Esophagus mucosa (tissue), 1 donor: Measurements from ENCODE around the gene CAPN8. TPM values are rescaled to one million over a fixed set of nuclear protein-coding genes. Genes with fewer than 3 reads are reported as not detected.
A peak's percentile ranks its signal among the peaks of the same experiment; 100 is the strongest.

ENCODE experiments used
- ATAC-seq: fragments of 200-7000 bp; cut with Tn5 transposase; one replicate; pipeline ENCODE4 v1.9.1; 2020
- total RNA-seq: library from RNA; stranded (reverse); gene quantifications from one replicate; pipeline ENCODE4 v1.2.4, GENCODE V29; 2023
- donor health status: DM: yes; HTN: yes; CAD: no.

The CAPN8 gene
- 1.2 TPM for total RNA-seq

- peak; percentile 95 for ATAC-seq
Measured at GRCh38 chr1:223665592-223666312, at the start of gene CAPN8. CAPN8 (minus strand) TSS chr1:223665701; CDS start chr1:223665646, 55 bp downstream.

- peak; percentile 73 for ATAC-seq
Measured at GRCh38 chr1:223714849-223715603, 49.5 kb upstream of the CAPN8 start.

GRCh38 chr1:223714421-223714724 is 48.9 kb upstream of the CAPN8 start:
- ATAC-seq = no peak

- ATAC-seq = peak; percentile 3
Measured at GRCh38 chr1:223713546-223714420, 48.3 kb upstream of the CAPN8 start.

- peak; percentile 45 for ATAC-seq
Measured at GRCh38 chr1:223712850-223713474, 47.5 kb upstream of the CAPN8 start.

DNA sequence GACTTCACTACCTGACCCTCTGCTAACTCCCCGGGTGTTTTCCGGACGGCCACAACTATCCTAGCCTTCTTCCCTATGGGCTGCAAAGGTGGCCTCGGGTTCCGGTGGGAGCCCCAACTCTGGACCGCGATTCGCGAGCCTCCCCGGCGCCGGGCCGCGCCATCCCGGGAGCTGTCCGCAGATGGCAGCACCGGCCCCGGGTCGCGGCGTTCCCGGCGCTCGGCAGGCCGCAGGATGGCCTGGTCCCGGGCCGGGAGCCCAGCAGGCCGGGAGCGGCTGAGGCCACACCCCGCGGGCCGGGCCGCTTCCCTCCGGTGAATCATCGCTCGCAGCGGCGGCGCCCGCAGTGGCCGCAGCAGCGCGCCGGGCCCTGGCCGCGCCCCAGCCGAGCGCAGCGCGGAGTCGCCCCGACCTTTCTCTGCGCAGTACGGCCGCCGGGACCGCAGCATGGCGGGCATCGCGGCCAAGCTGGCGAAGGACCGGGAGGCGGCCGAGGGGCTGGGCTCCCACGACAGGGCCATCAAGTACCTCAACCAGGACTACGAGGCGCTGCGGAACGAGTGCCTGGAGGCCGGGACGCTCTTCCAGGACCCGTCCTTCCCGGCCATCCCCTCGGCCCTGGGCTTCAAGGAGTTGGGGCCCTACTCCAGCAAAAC is 46.8 kb upstream of the CAPN8 start, which contains the start of gene CAPN2:
Gene CAPN2 (plus strand): TSS at position 346 of the 656 bp plus-strand sequence. CDS start 102 bp downstream, at position 448.
- ATAC-seq = peak; percentile 81

DNA sequence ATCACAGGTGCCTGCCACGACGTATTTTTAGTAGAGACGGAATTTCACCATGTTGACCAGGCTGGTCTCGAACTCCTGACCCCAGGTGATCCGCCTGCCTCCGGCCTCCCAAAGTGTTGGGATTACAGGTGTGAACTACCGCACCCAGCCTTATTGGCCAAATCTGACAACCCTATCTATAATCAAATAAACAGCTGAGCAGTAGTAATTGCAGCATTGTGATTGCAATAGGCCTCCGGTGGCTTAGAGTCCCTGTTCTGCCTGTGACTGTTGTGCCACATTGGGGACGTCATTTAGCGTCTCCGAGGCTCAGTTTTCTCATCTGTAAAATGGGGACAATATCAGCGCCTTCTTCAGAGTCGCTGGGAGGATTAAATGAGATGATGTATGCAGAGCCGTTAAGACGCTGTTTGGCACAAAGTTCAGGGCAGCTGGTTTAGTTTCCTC is 46.3 kb upstream of the CAPN8 start:
- ATAC-seq = no peak

DNA sequence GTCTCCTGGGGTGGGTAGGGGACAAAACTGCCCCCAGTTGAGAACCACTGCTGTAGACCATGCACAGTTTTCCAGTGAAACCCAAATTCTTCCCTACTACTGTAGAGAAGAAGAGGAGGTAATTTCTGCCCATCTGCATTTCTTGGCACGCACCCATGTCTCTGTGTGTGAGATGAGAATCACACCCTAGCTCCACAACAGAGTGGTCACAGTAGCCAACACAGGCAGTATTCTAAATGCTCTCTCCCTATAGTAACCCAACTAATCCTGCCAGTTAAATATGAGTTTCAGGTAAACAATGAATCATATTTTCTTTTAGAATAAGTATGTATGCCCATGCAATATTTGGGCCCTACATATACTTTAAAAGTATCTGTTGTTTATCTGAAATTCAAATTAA is 45.7 kb upstream of the CAPN8 start:
- ATAC-seq = no peak

GRCh38 chr1:223710179-223711133 is 45.0 kb upstream of the CAPN8 start:
- ATAC-seq = no peak

DNA sequence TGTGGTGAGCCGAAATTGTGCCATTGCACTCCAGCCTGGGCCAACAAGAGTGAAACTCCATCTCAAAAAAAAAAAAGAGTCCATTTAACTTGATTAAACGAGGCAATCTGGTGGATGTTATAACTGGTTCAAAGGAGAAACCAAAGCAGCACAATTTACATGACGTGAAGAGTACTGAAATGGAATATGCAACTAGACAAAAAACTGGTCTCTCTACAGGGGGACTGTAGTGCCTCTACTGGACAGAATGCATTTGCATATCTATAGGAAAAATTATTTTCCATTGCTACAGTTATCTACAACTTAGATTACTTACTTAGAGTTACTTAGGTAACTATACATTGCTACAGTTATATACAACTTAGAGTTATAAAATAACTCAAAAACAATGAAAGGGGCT is 44.1 kb upstream of the CAPN8 start:
- no peak for ATAC-seq

GRCh38 chr1:223708651-223709268 is 43.3 kb upstream of the CAPN8 start:
- ATAC-seq = no peak

- ATAC-seq = peak; percentile 35
Measured at GRCh38 chr1:223708001-223708359, 42.5 kb upstream of the CAPN8 start.

GRCh38 chr1:223707256-223708000 is 41.9 kb upstream of the CAPN8 start:
- peak; percentile 87 for ATAC-seq

DNA sequence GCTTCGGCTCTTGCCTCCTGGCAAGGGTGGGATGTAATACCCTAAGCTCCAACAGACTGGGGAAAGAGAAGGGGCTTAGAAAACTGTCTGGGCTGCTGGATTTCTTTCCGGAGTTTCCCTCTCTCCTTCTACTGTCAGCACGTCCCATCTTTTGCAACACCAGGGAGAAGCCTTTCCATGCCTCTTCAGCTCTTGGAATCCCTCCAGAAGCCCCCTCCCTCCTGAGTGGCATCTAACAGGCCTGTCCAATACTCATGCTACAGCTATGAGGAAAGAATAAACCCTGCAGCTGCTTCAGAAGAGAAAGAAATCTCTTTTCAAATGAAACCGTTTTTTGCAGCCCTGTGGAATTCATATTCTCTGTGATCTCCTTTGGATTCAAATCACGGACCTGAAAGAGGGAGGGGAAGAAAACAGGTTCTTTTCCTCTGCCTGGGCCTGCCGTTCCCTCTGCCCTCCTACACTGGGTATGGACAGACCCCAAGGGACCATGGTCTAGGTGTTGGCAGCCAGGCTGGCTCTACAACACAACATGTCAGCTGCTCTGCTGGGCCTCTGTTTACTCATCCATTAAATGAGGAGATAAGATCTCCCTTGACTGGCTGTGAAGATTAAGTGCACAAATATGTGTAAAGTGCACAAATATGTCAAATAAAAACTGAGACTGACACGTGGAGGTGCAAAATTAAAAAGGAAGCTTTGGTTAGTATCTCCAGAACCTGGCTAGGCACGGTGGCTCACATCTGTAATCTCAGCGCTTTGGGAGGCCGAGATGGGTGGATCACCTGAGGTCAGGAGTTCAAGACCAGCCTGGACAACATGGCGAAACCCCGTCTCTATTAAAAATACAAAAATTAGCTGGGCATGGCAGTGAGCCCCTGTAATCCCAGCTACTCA is 40.8 kb upstream of the CAPN8 start:
- no peak for ATAC-seq

- ATAC-seq = no peak
Measured at GRCh38 chr1:223704921-223705878, 39.7 kb upstream of the CAPN8 start.

DNA sequence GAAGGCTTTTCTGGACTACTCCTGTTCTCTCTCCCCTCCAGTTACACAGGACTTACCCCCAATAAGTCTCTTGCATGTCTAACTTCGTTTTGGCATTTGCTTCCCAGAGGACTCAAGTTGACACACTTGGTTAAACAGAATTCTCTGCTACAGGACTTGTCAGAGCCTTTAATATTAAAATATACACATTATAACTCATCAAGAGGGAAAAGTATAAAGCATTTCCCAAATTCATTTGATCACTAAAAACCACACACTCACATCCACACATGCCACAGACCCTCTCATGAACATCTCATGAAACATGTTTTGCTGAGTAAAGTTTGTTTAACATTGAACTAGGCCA is 38.1 kb upstream of the CAPN8 start:
- ATAC-seq = no peak
